ENCODE results near the gene ACVR1B. TPM values are rescaled to one million over a fixed set of nuclear protein-coding genes. Genes with fewer than 3 reads are reported as not detected.

Gene ACVR1B
- total RNA-seq, 1 experiment from 2014 or later = 7.7 TPM

DNA sequence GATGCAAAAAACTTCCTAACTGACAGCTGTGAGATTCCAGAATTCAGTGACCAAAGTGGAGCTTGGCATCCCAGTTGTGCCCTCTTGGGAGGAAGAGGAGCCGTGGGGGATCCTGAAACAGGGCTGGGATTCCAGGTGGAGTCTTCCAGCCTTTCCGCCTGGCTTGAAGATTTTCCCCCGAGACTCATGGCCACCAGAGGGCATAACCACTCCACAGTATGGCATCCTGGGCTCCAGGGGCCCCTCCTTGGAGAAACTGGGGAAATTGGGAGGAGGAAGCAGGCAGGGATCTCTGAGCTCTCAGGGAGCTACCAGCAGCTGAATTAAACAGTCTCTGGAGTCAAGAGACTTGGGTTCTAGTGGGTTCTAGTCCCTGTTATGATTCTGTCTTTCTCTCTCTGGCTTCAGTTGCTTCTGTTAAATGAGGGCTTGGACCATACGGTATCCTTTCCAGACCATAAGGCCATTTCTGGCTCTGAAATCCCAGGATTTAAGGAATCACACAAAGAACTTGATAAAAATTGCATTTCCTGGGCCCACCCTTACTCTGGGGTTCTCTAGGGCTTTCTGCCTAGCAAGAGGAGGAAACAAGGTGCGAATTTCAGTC is 52.6 kb downstream of the ACVR1B start:
- peak; percentile 41 for DNase-seq (ENCODE audit: low read depth)

DNA sequence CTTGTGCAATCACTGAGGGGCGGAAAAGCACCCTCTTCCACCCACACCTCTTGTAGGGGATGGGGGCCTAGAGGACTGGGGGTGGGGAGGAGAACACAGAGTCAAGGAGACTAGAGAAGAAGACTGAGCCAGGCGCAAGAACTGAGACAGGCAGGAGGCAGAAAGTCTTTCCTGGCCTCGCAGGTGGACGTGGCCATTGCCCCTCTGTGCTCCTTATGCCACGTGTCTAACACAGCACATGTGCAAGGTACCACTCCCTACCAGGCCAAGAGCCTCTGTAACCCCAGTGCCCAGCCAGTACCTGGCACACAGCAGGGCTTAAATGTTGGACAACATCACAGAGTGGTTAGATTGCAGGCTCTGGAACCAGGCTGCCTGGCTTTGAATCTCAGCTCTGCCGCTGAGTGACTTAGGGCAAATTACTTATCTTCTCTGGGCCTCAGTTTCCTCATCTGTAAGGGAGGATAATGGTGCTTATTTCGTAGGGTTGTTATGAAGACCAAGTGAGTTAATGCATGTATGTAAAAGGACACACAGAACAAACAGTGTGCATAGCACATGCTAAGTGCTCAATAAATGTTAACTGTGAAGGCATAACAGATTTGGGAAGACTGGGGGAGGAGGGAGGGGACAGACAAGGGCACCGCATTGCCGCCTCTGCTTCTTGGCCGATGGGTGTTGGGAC is 53.9 kb downstream of the ACVR1B start:
- DNase-seq (ENCODE audit: low read depth) = no peak

DNA sequence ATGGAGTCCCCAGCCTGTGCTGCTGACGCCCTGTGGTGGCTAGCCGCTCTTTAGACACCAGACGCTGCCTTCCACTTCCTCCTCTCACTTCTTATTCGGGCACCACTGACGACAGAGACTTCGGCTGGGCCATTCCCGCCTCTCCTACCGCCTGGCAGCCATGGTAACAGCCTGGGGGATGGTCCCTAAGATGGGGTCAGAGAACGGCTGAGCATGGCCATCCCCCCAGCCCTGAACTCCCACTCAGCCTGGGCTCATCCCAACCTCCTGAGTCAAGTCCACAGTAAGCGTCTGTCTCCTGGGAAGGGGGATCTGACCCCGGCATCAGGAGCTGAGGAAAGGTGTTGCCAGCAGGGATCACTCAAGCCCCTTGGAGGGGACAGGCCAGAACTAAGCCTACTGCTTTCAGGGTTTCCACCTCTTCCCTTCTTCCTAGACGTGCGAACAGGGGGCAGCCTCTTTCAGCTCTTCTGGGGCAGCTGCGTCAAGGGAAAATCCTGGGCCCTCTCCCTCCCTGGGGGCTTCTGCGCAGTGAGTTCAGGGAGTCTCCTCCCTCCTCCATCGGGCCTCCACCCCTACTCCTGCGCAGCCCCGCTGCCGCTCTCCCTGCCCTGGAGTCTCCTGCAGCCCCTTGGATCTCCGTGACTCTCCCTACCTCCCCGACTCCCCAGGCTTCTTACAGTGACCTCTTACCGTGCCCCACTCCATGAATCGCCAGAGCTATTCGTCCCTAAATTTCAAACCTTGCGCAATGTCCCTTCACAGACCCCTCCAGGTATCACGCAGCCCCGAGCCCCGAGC is 54.6 kb downstream of the ACVR1B start:
- no peak for DNase-seq (ENCODE audit: low read depth)

DNA sequence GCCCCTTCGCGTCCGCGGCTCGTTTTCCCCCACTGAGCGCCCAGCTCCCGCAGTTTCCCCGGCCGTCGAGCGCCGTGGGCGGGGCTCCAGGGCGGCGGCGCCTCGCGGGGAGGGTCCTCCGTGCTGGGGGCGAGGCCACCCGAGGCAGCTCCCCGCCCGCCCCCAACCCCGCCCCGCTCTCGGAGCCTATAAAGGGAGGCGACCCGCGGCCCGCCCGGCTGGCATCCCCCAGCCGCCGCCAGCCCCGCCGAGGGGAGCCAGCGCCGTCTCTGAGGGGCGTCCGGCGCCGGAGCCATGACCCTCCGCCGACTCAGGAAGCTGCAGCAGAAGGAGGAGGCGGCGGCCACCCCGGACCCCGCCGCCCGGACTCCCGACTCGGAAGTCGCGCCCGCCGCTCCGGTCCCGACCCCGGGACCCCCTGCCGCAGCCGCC is 55.2 kb downstream of the ACVR1B start, which contains the start of gene TAMALIN:
TSS of gene TAMALIN (plus strand) at position 221 of the 432 bp plus-strand sequence. CDS start at position 295, 74 bp downstream.
- DNase-seq (ENCODE audit: low read depth) = no peak

DNA sequence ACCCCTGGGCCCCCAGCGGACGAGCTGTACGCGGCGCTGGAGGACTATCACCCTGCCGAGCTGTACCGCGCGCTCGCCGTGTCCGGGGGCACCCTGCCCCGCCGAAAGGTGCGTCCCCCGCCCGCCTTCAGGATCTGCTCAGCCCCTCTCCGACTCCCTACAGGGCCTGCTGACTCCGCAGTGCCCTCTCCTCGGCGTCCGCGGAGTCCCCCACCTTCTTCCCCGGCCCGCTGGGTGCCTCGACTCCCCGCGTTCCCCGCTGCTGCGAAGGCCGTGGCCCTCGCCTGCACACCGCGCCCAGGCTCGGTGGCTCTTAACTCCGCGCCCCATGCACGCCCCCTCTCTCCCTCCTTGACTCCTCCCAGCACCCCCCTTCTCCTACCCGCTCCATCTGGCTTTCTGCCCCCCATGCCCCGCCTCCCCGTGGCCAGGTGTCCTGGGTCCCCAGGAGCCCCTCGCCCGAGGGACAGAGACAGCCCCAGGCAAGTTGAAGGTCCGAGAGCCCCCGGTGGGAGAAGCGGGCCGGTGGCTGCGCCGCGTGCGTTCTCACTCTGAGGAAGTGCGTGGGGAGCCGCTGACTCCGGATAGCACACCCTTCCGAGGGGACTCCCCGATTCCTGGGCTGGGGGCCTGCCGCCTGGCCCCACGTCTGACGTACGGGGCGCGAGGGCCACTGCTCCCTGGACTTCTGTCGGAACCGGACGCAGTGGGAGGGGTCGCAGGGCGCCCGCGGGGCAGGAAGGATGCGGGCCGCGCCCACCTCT is 55.8 kb downstream of the ACVR1B start:
- DNase-seq (ENCODE audit: low read depth) = no peak

DNA sequence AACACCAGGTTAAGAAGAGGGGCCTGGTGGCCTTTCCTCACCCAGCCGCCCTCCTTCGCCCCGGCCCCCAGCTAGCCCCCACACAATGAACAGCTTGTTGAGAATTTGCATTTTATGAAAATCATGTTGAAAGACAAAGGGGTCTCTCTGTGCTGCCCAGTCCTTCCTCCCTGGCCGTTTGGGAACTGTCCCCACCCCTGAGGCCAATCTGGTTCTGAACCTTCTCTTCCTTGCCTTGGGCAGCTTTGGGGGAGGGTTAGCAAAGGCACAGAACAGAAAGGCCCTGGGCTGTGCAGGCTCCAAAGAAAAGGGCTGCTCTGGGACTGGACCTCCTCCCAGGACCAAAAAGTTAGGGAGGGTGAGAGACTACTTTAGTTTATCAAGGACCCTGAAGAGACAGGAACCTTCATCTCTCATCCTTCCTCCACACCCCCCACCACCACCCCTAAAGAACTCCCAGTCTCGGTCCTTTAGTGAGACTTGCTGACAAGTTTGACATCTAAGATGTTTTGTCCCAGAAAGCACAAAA is 56.5 kb downstream of the ACVR1B start:
- DNase-seq (ENCODE audit: low read depth) = no peak

DNA sequence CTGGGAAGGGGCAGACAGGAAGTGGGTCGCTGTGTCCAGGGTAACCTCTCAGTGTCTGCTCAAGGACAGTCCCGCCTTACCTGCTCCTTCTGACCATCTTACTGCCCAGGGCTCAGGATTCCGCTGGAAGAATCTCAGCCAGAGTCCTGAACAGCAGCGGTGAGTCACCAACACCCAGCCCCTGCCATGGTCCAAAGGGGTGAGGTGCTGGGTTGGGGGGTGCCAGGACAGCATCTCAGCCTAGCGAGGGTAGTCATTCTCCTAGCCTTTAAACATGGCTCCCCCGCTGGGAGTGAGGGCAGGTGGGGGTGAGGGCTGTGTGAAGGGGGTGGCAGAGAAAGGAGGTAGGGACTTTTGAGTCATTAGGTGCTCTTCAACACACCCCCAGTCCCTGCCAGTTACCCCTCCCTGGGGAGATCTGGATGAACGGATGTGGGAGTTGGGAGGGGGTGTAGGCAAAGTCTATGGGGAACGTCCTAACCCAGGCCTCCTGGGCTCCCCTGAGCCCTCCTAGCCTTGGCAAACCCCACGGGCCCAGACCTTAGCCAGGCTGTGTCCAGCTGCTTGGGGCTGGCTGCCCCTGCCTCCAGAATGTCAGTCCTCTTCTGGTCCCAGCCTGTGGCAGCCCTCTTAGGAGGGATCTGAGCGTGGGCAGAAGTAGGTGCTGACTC is 57.7 kb downstream of the ACVR1B start:
- no peak for DNase-seq (ENCODE audit: low read depth)

DNA sequence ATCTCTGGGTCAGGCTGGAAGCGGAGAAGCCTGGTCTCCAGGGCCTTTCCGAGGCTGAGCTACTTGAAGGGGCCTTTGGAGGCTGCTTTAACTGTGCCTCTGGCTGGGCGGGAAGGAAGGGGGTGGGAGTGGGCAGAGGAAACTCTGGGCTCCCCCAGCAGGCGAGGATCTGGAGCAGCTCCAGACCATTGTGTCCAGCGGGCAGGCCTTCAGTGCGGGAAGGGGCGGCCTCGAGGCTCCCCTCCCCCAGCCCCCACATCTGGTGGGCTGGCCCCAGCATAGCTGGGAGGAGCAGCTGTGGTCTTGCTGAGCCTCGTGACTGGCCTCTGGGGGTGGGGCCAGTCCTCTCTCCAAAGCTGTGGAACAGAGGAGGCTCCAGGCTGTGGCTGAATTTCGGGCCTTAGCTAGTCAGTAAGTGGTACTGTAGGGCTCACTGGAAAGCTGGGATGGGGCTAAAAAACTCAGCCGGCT is 58.7 kb downstream of the ACVR1B start:
- peak; percentile 21 for DNase-seq (ENCODE audit: low read depth)

DNA sequence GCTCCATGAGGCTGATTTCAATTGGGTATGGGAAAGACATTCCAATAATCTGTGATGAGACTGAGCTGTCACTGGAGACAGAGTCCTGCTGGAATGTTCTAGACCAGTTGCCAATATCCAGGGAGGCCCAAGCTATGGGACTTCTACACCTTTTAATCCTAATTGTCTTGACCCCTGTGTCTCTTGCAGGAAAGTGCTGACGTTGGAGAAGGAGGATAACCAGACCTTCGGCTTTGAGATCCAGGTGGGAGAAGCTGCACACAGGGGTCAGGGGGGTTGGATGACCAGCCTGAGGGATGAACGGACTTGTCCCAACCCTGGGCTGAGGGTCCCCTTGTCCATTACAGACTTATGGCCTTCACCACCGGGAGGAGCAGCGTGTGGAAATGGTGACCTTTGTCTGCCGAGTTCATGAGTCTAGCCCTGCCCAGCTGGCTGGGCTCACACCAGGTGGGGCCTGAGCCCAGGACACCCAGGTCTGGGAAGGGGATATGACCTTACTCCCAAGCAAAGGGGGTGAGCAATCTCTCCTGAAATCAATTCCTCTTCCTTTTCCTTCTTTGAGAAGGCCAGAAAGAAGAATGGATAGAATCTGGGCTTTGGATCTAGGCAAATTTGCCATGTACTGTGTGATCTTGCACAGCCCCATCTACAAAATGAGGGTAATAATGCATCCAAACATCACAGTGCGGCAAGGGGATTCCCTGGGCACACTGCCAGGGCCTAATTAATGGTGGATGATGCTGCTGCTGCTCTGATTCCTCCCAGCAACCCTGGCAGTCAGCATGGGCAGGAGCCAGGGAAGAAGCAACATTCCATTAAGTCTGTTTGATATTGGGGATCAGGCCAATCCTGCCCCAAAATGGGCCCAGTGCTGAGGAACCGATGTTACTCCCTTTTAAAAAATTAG is 59.4 kb downstream of the ACVR1B start:
- no peak for DNase-seq (ENCODE audit: low read depth)

DNA sequence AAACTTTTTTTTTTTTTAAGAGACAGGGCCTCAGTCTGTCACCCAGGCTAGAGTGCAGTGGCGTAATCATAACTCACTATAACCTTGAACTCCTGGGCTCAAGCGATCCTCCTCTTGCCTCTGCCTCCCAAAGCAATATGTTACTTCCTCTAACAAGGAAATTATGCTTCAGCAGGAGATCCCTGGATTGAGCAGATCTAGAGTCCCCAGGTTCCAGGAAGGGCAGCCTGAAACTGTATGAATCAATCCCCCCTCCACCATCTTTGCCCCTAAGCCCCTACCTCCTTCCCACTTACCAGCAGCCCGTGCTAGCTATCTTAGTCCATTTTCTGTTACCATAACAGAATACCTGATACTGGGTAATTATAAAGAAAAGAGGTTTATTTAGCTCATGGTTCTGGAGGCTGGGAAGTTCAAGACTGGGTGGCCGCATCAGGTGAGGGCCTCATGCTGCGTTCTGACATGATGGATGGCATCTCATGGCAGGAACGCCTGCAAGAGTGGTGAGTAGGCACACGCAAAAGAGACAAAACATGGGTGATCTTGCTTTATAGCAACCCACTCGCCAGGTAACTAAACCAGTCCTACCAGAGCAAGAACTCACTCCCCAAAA is 60.2 kb downstream of the ACVR1B start:
- no peak for DNase-seq (ENCODE audit: low read depth)

DNA sequence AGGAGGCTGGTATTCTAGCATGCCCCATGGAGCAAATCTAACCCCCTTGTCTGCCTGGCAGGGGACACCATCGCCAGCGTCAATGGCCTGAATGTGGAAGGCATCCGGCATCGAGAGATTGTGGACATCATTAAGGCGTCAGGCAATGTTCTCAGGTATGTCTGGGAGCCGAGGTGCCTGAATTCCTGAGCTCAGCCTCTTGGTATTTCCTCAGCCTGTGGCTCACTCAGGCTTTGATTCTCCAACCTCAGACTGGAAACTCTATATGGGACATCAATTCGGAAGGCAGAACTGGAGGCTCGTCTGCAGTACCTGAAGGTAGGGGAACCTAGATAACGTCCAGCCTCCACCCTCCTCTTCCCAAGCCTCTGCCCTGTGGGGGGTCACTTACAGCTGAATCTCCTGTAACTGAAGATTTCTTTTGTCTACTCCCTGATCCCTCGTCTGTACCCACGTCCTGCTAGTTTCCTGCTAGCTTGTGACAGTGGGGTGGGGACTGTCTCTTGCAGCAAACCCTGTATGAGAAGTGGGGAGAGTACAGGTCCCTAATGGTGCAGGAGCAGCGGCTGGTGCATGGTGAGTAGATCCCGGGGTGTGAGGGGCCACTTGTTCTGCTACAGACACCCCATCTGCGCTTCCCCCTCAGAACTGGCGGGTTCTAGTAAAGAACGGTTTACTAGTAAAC is 62.3 kb downstream of the ACVR1B start:
- no peak for DNase-seq (ENCODE audit: low read depth)

DNA sequence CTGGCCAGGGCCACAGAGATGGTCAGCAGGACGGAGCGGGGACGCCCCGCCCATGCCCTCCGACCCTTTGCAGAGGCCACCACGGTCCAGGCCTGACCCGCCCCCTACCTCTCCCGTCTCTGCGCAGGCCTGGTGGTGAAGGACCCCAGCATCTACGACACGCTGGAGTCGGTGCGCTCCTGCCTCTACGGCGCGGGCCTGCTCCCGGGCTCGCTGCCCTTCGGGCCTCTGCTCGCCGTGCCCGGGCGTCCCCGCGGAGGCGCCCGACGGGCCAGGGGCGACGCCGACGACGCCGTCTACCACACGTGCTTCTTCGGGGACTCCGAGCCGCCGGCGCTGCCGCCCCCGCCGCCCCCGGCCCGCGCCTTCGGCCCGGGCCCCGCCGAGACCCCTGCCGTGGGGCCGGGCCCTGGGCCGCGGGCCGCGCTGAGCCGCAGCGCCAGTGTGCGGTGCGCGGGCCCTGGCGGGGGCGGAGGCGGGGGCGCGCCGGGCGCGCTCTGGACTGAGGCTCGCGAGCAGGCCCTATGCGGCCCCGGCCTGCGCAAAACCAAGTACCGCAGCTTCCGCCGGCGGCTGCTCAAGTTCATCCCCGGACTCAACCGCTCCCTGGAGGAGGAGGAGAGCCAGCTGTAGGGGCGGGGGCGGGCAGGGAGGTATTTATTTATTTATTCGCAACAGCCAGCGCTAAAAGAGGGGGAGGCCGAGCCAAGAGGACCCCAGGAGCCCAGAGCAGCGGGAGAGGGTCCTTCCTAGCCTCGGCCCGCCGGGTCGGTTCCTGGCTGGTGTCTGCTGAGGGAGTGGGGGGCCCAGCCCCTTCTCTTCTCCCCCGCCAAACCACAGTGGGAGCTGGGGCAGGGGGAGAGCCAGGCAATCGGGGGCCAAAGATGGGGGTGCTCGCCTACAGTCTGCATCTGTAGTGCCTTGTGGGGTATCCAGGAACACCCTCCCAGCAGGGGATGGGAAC is 63.4 kb downstream of the ACVR1B start:
- no peak for DNase-seq (ENCODE audit: low read depth)

DNA sequence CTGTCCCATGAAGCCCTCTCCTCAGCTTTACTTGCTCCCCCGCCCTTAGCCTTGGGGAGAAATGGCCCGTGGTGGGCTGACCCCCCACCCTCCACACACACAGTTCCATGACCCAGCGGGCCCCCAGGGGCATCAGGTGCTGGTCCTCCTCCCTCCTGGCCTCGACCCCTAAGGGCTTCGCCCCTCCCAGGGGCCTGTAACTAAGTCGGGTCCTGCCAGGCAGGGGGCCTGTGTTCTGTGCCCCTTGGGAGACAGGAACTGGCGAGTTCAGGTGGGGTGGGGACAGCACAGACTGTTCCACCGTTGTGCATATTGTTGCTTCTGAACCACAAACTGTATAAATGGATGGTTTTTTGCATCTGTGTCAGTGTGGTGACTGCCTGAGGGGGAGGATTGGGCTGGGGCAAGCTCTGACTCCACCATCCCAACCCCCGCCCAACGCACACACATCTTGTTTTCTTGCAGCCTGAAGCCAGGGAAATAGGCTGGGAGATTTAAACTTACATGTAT is 64.1 kb downstream of the ACVR1B start:
- DNase-seq (ENCODE audit: low read depth) = no peak

DNA sequence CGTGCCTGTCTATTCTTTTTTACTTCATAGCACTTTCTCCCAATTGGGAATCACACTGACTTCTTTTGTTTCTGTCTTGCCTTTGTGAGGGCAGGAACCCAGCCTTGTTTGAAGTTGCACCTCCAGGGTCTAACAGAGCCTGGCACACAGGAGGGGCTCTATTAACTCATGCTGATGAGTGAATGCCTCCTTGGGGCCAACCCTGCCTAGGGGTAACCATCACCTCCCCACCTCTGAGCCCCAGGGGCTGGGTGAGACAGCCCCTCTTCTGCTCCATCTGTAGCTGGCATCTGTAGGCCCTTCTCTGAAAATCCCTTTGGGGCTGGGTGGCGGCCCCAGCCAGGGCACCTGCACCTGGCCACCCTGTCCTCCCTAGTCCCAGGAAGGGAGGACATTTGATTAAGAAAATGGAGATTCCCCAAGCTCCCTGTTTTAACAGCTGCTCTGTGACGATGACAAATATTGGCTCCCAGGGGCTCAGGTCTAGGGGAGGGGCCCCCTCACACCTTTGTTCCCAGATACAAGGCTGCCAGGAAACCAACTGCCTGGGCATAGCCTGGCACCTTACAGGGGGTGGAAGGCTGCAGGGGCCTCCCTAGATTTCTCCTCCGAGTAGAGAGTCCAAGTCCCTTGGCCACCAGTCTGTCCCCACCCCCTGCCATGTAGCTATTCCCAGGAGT is 67.1 kb downstream of the ACVR1B start:
- DNase-seq (ENCODE audit: low read depth) = no peak

DNA sequence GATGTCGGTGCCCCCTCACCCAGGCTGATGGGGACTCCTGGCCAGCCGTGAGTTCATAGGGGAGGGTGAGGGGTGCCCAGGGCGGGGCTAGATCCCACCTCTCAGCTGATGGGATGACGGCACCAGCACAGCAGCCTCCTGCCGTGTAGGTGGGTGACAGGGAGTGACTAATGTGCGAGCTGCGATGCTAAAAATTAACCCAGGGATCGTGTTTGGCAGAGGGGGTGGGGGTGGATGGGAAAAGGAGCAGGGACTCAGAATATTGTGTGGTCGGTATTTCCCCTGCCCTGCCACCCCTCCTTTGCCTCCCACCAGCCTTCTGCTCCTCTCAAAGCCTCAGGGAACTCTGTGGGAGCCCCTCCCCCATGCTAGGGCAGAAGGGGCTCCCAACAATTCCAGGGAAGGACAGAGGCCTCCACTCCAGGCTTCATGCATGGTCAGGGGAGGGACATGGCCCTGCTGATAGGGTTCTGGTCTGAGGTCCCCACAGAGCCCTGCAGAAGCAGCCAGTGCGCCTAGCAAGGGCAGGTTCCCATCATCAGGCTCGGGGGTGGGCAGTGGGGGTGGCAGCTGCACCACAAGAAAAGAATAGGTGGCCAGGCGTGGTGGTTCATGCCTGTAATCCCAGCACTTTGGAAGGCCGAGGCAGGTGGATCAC is 67.7 kb downstream of the ACVR1B start:
- no peak for DNase-seq (ENCODE audit: low read depth)

Measured in HT1080 (cell line).